ENCODE data around the gene SRP19. TPM values are rescaled to one million over a fixed set of nuclear protein-coding genes. Genes with fewer than 3 reads are reported as not detected.
A peak's percentile ranks its signal among the peaks of the same experiment; 100 is the strongest.
"Not testable (repeated sequence)": the region's sequence is repeated elsewhere in the genome, so short reads cannot be mapped to it uniquely, and the experiment has no call there.

Gene SRP19
- total RNA-seq, 1 experiment from 2014 or later: 90.4 TPM

DNA sequence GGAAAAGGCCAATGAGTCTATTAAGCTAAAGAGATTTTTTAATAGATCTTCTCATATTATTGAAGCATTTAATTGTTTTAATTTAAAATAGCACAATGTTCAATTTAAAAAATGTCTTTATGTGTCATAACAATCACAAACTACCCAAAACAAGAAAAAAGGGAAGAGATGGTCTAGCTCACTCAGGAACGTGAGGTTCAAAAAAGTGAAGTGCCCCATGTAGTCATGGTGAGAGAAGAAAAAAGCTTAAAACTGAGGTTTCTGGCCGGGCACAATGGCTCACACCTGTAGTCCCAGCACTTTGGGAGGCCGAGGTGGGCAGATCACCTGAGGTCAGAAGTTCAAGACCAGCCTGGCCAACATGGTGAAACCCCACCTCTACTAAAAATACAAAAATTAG is 43.9 kb downstream of the SRP19 start:
- not testable (repeated sequence) for H3K27me3 ChIP-seq, DNase-seq
- peaks cover 39% of the 10 kb centered on the region for H3K36me3 ChIP-seq

DNA sequence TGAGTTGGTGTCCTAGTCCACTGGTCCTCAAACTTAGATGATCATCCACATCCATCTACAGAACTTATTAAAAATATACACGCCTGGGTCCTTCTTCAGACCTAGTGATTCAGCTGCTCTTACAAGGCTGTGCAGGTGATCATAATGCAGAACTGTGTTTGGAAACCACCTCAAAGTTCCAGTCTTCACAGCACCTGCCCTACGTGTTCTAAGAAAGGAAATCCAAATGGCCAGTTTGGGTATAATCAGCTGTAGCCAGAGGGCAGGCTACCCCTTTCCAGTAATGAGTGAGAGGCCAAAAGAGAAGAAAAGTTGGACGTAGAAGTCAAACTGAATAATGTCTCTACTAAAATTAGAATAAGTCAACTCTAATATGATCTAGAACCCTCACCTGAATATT is 45.5 kb downstream of the SRP19 start:
- Histone ChIP-seq H3K4me3 (no peak overlapping the region), H3K27me3 (no peaks in the 10 kb centered on the region), H3K36me3 (peaks cover 38% of the 10 kb centered on the region), H3K9me3 (no peaks in the 10 kb centered on the region)
- DNase-seq: no peak

More for the DNA sequence above, 43.9 kb downstream of the SRP19 start:
- H3K4me3 ChIP-seq, H3K9me3 ChIP-seq: not testable (repeated sequence)

DNA sequence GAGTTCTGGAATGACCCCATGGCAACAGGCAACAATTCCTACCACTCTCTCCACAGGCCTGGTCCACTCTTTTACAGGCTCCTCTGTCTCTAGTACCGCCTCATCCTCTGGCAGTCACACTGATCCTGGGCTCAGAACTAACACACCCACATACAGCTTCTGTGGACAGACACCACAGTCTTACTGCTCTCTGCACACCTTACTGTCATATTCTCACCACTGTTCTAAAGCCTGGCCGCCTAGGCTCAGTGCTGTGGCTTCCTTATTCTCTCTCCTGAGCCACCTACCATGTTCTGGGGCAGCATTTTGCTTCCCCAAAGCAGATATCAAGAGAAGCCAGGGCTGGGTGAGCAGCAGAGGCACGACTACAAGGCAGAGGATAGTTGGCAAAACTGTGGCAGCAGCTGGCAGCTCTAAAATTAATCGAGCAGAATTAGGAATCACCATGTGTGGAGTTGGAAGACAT is 46.1 kb downstream of the SRP19 start:
- Histone ChIP-seq H3K36me3 (peaks cover 40% of the 10 kb centered on the region), H3K4me3 (no peak overlapping the region), H3K9me3 (no peaks in the 10 kb centered on the region), H3K27me3 (no peaks in the 10 kb centered on the region)
- no peak for DNase-seq

DNA sequence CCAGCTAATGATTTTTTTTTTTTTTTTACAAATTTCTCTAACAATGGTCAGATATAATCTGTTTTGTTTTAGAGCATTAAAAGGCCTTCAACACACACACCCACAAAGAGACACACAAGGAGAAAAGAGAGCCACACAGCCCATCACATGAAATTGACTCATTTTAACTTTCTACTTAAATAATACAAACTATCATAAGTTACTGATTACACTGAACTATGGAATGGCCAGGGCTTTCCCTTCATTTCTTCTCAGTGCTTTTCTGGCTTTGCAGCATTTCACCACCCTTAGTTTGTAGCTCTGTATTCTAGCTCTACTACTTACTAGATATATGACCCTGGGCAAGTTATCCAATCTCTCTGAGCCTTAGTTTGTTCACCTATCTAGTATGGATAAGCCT is 47.8 kb downstream of the SRP19 start:
- Histone ChIP-seq H3K4me3 (no peak overlapping the region), H3K36me3 (peaks cover 46% of the 10 kb centered on the region), H3K9me3 (no peaks in the 10 kb centered on the region), H3K27me3 (no peaks in the 10 kb centered on the region)
- DNase-seq: no peak

DNA sequence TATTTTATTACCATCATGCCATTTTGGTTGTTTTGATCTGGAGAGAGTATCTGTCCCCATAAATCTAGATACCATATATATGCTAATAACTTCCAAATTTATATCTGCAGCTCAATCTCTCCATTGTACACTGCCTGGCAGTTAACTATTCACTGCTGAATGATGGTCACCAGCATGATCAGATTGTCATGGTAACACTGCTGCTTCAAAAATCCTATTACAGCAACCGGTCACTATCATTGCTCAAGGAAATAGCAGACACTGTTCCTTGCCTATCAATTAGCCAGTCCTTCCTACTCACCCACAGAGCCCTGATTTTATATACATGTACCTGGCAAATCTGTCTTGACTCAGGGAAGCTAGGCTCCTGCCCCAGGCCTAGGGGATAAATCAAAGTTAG is 49.4 kb downstream of the SRP19 start:
- Histone ChIP-seq H3K36me3 (peaks cover 57% of the 10 kb centered on the region), H3K27me3 (no peaks in the 10 kb centered on the region), H3K4me3 (no peak overlapping the region), H3K9me3 (no peaks in the 10 kb centered on the region)
- no peak for DNase-seq

DNA sequence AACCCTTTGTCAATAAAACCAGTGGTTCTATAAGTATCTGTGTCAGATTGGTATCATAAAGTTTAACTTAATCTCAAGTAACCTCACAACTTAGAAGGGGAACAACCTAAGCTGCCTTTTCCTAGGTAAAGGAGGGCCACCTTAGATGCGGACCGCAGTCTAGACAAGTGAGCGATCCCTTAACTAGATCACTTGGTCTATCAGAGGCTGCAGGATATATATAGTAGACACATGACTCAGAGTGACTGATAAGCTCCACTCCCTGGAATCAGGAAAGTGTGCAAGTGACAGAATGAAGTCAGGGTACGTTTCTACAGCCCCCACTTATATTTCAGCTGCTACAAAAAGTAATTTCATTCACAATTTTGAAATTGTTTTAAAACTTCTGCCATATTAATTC is 53.5 kb downstream of the SRP19 start:
- Histone ChIP-seq H3K36me3 (peaks cover 74% of the 10 kb centered on the region), H3K9me3 (no peaks in the 10 kb centered on the region), H3K27me3 (no peaks in the 10 kb centered on the region), H3K4me3 (no peak overlapping the region)
- DNase-seq: no peak

DNA sequence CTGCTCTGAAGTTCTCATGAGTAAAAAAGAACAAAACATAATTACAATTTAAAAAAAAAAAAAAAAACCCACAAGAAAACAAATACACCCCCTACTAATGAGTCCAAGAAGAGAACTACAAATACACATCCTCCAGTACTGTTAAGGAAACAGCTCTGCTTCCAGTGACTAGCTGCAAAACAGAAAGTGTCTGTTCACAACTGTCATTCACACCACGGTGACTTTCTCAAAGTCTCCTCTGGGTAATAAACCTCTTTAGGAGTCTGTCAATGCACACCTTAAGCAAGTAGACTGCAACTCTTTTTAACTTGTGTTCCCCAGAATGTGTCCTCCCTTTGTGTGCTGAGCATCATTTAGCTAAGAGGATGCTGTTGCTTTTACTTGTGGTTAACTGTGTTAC is 54.7 kb downstream of the SRP19 start:
- no peak overlapping the region for H3K4me3 ChIP-seq
- H3K27me3 ChIP-seq: no peaks in the 10 kb centered on the region
- H3K9me3 ChIP-seq: no peaks in the 10 kb centered on the region
- DNase-seq: no peak
- peaks cover 75% of the 10 kb centered on the region for H3K36me3 ChIP-seq

DNA sequence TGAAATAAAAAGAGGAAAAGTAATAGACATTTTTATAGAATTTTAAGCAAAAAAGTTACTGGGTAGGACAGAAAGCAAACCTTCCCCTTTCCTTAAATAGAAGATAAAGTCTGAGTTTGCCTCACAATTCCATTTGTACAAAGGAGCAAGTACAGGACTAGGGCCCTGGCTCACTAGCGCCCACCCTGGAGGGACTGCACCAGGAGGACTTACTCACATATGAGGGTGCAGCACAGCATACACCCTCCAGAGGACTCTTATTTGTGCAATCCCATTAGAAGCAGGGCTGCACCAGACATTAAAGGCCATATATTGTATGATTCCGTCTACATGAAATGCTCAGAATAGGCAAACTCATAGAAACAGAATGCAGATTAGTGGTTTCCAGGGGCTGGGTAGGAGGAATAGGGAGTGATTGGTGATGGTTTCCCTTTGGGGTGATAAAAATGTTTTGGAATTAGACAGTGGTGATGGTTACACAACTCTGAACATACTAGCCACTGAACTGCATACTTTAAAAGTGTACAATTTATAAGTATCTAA is 56.4 kb downstream of the SRP19 start:
- DNase-seq: peak; percentile 14
- Histone ChIP-seq H3K9me3 (no peaks in the 10 kb centered on the region), H3K27me3 (no peaks in the 10 kb centered on the region), H3K4me3 (no peak overlapping the region), H3K36me3 (peaks cover 64% of the 10 kb centered on the region)

DNA sequence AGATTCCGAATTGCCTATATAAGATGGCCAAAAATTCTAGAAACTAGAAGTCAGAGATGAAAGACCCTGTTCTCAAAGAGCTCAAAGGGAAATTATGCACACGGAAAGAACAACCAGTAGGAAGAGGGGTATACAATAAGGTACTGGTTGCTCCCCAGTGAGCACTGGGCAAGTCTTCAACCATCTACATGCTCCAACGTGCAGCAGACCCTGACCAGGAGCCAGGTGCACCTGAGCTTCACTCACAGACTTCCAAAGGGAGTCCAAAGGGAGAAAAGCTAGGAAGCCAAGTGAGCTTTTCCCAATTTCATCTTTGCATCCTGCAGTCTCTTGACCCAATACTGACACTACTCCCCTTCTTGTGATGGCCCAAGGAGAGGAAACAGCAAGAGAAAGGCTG is 57.0 kb downstream of the SRP19 start:
- Histone ChIP-seq H3K4me3 (no peak overlapping the region), H3K36me3 (peaks cover 59% of the 10 kb centered on the region), H3K27me3 (peaks cover 6% of the 10 kb centered on the region), H3K9me3 (no peaks in the 10 kb centered on the region)
- no peak for DNase-seq

DNA sequence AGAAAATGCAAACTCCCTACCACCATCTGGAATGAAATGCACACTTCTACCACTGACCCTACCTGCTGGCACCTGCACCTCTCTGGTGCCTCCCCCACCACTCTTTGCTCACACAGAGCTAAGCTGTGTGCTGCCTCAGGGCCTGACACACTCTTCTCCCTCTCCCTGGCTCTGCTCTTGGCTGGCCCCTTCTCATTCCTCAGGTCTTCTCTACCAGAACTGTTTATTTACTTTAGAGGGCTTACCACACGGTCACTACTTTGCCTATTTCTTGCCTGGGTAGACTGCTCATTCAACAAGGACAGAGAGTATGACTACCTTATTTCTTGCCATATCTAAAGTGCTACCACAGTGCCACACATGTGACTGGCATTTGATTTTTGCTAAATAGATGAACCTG is 57.6 kb downstream of the SRP19 start:
- H3K36me3 ChIP-seq: peaks cover 56% of the 10 kb centered on the region
- peaks cover 8% of the 10 kb centered on the region for H3K27me3 ChIP-seq
- DNase-seq: peak; percentile 26
- H3K4me3 ChIP-seq: no peak overlapping the region
- no peaks in the 10 kb centered on the region for H3K9me3 ChIP-seq

Other genes starting within 250 kb of the SRP19 start
- 28.9 and 41.8 TPM in 2 replicates for gene APC, start 123.4 kb upstream of the SRP19 start, total RNA-seq (2014; rRNA removed; shearing (Covaris generic); ENCODE audit: low replicate concordance)
- gene REEP5, start 60.9 kb downstream of the SRP19 start, total RNA-seq (2014; rRNA removed; shearing (Covaris generic); ENCODE audit: low replicate concordance): 18.5 and 25.3 TPM in 2 replicates
- gene DCP2, start 115.5 kb downstream of the SRP19 start, total RNA-seq (2014; rRNA removed; shearing (Covaris generic); ENCODE audit: low replicate concordance): 12.6 and 34.4 TPM in 2 replicates

All from MG63 (cell line).